Esophagus muscularis mucosa (tissue), 4 donors: ENCODE data around the gene PRSS1. TPM values are rescaled to one million over a fixed set of nuclear protein-coding genes. Genes with fewer than 3 reads are reported as not detected.

Experiments
- DNase-seq: peaks from one replicate; pipeline ENCODE4 v3.0.0-alpha.2; 2017; ENCODE audit errors: extremely low spot score
- H3K27ac ChIP-seq, 4 donors: fragments of 200-600 bp; sonication (generic); replicated peaks in 1 of 4; 1 replicate in 3 of 4; 2 replicates in 1 of 4; pipeline ENCODE4 v1.5.1; 2016 to 2019; ENCODE audit warnings: mild to moderate bottlenecking in 1 of 4
- H3K27me3 ChIP-seq, 4 donors: fragments of 200-600 bp; sonication (generic); one replicate each; pipeline versions ENCODE4 v1.5.1 to v1.6.0; 2016 to 2019
- H3K36me3 ChIP-seq, 4 donors: fragments of 200-600 bp; sonication (generic); one replicate each; pipeline ENCODE4 v1.5.1; 2016 to 2019
- H3K4me1 ChIP-seq, 4 donors: fragments of 200-600 bp; sonication (generic); one replicate each; pipeline ENCODE4 v1.5.1; 2016 to 2019
- H3K4me3 ChIP-seq, 4 donors: fragments of 200-600 bp; sonication (generic); 1 replicate in 2 of 4; 2 replicates in 2 of 4; pipeline ENCODE4 v1.5.1; 2016 to 2019; ENCODE audit warnings: mild to moderate bottlenecking in 4 of 4, moderate library complexity in 1 of 4
- H3K9me3 ChIP-seq, 4 donors: fragments of 200-600 bp; sonication (generic); 1 replicate in 3 of 4; 2 replicates in 1 of 4; pipeline ENCODE4 v1.5.1; 2016 to 2019
- EP300 ChIP-seq: sonication (generic); formaldehyde crosslinking; IDR thresholded peaks from one replicate; pipeline ENCODE4 v1.6.1; 2017; ENCODE audit warnings: antibody characterized with exemption
- POLR2A ChIP-seq: fragments of 450-650 bp; IDR thresholded peaks from one replicate; pipeline ENCODE4 v1.6.1; 2017; ENCODE audit warnings: antibody characterized with exemption, moderate library complexity, mild to moderate bottlenecking, low read depth
- POLR2AphosphoS5 ChIP-seq, 2 donors: sonication (generic); formaldehyde crosslinking; IDR thresholded peaks; one replicate each; pipeline ENCODE4 v1.6.1; 2017; ENCODE audit warnings: antibody characterized with exemption in 2 of 2
- WGBS: methylation state at CpG from one replicate; pipeline ENCODE4 v1.1.5; 2018; 5-methylcytosine and 5-hydroxymethylcytosine counted together
- intact Hi-C: fragments of 100-400 bp; cut with DNase I; formaldehyde crosslinking; loops from one replicate; pipeline ENCODE4 v1.15.1; 2023
- total RNA-seq, 4 donors: library from RNA; depleted of rRNA; stranded (reverse); fragments of >200 nt; gene quantifications; one replicate each; pipeline versions ENCODE4 v1.1.0 to v1.2.1, GENCODE V29; 2016
- TF ChIP-seq, protein P1 (sequence below), 3 experiments: fragments of 200-600 bp in 2 of 3; fragments of 450-650 bp in 1 of 3; sonication (generic) in 2 of 3; IDR thresholded peaks; one replicate each; pipeline ENCODE4 v1.5.1; 2017 to 2019; ENCODE audit warnings: antibody characterized with exemption in 3 of 3, mild to moderate bottlenecking in 2 of 3, moderate library complexity in 1 of 3

PRSS1 gene
- total RNA-seq, 4 donors from 2014 or later = not detected

DNA sequence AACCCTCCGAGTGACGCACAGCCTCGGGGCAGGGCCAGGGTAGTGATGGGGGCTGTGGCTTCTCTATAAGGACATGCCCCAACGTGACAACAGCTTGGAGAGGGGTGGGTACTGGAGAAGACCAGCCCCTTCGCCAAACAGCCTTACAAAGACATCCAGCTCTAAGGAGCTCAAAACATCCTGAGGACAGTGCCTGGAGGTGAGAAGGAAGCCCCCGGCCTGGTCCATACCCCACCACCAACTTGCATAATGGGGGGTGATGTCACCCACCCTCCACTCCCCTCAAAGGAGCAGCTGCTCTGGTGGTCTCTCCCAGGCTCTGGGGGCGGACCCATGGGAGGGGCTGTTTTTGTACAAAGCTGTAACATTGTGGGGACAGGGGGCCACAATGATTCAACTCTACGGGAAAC, 36.6 kb downstream of the PRSS1 start:
- no peak for DNase-seq
- H3K36me3 ChIP-seq = no peaks in the 10 kb centered on the region
- intact Hi-C loops = loop anchor here (10.0 kb wide), 1 partner anchor 251 kb away; no protein-coding TSS in a partner anchor
- peaks cover 0 to 17% (median 0%) of the 10 kb centered on the region in 4 donors for H3K27me3 ChIP-seq
- H3K4me1 ChIP-seq = peaks cover 0 to 7% (median 4%) of the 10 kb centered on the region in 4 donors
- TF ChIP-seq POLR2AphosphoS5 (IDR thresholded peaks at IDR 0.05) (no peak), POLR2A (no peak), EP300 (no peak)
- H3K27ac ChIP-seq = no peak overlapping the region
- WGBS = 84% methylated on average over 8 of the region's 8 CpGs
- no peaks in the 10 kb centered on the region for H3K9me3 ChIP-seq
- no peak overlapping the region for H3K4me3 ChIP-seq

DNA sequence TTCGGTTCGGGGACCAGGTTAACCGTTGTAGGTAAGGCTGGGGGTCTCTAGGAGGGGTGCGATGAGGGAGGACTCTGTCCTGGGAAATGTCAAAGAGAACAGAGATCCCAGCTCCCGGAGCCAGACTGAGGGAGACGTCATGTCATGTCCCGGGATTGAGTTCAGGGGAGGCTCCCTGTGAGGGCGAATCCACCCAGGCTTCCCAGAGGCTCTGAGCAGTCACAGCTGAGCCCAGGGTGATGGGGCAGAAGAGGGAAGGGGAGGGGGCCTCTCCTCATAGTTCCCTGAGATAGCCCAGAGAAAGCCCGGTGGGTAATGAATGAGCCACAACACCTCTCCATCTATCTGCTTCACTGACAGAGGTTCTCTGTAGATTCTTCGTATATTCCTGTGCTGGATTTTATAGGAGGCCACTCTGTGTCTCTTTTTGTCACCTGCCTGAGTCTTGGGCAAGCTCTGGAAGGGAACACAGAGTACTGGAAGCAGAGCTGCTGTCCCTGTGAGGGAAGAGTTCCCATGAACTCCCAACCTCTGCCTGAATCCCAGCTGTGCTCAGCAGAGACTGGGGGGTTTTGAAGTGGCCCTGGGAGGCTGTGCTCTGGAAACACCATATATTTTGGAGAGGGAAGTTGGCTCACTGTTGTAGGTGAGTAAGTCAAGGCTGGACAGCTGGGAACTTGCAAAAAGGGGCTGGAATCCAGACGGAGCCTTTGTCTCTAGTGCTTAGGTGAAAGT, 37.9 kb downstream of the PRSS1 start:
- TF ChIP-seq, protein P1, sequence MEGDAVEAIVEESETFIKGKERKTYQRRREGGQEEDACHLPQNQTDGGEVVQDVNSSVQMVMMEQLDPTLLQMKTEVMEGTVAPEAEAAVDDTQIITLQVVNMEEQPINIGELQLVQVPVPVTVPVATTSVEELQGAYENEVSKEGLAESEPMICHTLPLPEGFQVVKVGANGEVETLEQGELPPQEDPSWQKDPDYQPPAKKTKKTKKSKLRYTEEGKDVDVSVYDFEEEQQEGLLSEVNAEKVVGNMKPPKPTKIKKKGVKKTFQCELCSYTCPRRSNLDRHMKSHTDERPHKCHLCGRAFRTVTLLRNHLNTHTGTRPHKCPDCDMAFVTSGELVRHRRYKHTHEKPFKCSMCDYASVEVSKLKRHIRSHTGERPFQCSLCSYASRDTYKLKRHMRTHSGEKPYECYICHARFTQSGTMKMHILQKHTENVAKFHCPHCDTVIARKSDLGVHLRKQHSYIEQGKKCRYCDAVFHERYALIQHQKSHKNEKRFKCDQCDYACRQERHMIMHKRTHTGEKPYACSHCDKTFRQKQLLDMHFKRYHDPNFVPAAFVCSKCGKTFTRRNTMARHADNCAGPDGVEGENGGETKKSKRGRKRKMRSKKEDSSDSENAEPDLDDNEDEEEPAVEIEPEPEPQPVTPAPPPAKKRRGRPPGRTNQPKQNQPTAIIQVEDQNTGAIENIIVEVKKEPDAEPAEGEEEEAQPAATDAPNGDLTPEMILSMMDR (IDR thresholded peaks at IDR 0.05) = no peak
- no peak for TF ChIP-seq EP300
- TF ChIP-seq POLR2A = no peak
- TF ChIP-seq POLR2AphosphoS5 (IDR thresholded peaks at IDR 0.05) = no peak
- Histone ChIP-seq H3K27me3 (peaks cover 0 to 25% (median 0%) of the 10 kb centered on the region in 4 donors), H3K4me1 (peaks cover 0 to 7% (median 4%) of the 10 kb centered on the region in 4 donors), H3K36me3 (no peaks in the 10 kb centered on the region), H3K9me3 (no peaks in the 10 kb centered on the region), H3K27ac (no peak overlapping the region), H3K4me3 (no peak overlapping the region)
- no peak for DNase-seq
- WGBS = 74% methylated on average over 8 of the region's 11 CpGs
- intact Hi-C loops = loop anchor here (10.0 kb wide), 1 partner anchor 252 kb away; no protein-coding TSS in a partner anchor

DNA sequence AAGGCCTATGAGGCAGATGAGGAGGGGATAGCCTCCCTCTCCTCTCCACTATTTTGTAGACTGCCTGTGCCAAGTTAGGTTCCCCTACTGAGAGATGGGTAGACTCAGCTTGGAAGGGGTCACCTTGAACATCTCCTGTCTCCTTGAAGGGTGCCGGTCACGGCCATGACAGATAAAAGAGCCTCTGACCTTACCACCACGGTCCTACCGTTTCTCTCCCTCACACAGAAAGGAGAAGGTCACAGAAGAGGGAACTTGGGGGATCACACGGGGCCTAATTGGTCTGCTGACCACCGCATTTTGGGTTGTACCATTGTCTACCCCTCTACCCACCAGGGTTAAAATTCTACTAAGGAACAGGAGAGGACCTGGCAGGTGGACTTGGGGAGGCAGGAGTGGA, 38.5 kb downstream of the PRSS1 start:
- Histone ChIP-seq H3K36me3 (no peaks in the 10 kb centered on the region), H3K27me3 (peaks cover 0 to 24% (median 0%) of the 10 kb centered on the region in 4 donors), H3K9me3 (no peaks in the 10 kb centered on the region), H3K27ac (no peak overlapping the region), H3K4me1 (peaks cover 0 to 6% (median 4%) of the 10 kb centered on the region in 4 donors), H3K4me3 (no peak overlapping the region)
- intact Hi-C loops = loop anchor here (10.0 kb wide), 1 partner anchor 253 kb away; no protein-coding TSS in a partner anchor
- no peak for DNase-seq
- no peak for TF ChIP-seq EP300
- no peak for TF ChIP-seq POLR2AphosphoS5 (IDR thresholded peaks at IDR 0.05)
- TF ChIP-seq, protein P1 (IDR thresholded peaks at IDR 0.05) = no peak
- TF ChIP-seq POLR2A = no peak
- WGBS = 89% methylated on average over 6 of the region's 6 CpGs

DNA sequence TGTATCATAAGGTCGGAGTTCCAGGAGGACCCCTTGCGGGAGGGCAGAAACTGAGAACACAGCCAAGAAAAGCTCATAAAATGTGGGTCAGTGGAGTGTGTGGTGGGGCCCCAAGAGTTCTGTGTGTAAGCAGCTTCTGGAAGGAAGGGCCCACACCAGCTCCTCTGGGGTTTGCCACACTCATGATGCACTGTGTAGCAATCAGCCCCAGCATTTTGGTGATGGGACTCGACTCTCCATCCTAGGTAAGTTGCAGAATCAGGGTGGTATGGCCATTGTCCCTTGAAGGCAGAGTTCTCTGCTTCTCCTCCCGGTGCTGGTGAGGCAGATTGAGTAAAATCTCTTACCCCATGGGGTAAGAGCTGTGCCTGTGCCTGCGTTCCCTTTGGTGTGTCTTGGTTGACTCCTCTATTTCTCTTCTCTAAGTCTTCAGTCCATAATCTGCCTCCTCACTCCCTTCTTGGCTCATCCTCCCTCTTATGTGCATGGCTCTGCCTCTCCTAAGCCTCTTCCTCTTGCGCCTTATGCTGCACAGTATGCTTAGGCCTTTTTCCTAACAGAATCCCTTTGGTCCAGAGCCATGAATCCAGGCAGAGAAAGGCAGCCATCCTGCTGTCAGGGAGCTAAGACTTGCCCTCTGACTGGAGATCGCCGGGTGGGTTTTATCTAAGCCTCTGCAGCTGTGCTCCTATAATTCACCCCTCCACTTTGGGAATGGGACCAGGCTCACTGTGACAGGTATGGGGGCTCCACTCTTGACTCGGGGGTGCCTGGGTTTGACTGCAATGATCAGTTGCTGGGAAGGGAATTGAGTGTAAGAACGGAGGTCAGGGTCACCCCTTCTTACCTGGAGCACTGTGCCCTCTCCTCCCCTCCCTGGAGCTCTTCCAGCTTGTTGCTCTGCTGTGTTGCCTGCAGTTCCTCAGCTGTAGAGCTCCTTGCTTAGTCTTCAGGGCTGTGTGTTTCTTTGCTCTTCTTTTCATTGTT, 39.3 kb downstream of the PRSS1 start:
- TF ChIP-seq POLR2A = no peak
- TF ChIP-seq, protein P1 (IDR thresholded peaks at IDR 0.05) = no peak
- TF ChIP-seq EP300 = no peak
- no peak for TF ChIP-seq POLR2AphosphoS5 (IDR thresholded peaks at IDR 0.05)
- no peaks in the 10 kb centered on the region for H3K9me3 ChIP-seq
- WGBS = 84% methylated on average over 10 of the region's 10 CpGs
- peaks cover 0 to 32% (median 0%) of the 10 kb centered on the region in 4 donors for H3K27me3 ChIP-seq
- intact Hi-C loops = loop anchor here (10.0 kb wide), 1 partner anchor 254 kb away; no protein-coding TSS in a partner anchor
- H3K4me1 ChIP-seq = no peaks in the 10 kb centered on the region
- no peak overlapping the region for H3K4me3 ChIP-seq
- no peak for DNase-seq
- H3K36me3 ChIP-seq = no peaks in the 10 kb centered on the region
- H3K27ac ChIP-seq = no peak overlapping the region

DNA sequence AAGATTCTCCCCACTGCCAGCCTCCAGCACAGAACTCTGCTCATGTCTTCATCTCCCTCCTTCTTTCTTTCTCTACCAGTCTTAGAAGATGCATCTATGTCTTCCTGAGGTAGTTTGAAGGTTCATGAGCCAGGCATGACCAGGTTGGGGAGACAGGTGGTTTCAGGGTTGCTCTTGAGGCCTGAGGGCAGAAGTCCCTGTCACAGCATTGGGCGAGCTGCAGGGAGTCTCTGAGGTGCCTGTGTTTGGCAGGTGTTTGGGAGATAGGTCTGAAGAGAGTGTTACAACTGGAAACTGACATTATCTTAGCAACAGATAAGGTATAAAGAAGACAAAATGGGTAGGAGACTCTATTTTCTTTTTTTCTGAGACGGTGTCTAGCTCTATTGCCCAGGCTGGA, 40.2 kb downstream of the PRSS1 start:
- WGBS = 88% methylated on average over 2 of the region's 2 CpGs
- Histone ChIP-seq H3K9me3 (no peaks in the 10 kb centered on the region), H3K36me3 (no peaks in the 10 kb centered on the region), H3K27me3 (peaks cover 0 to 38% (median 0%) of the 10 kb centered on the region in 4 donors), H3K4me3 (no peak overlapping the region), H3K27ac (no peak overlapping the region), H3K4me1 (no peaks in the 10 kb centered on the region)
- no peak for TF ChIP-seq EP300
- TF ChIP-seq POLR2A = no peak
- no peak for TF ChIP-seq POLR2AphosphoS5 (IDR thresholded peaks at IDR 0.05)
- TF ChIP-seq, protein P1 (IDR thresholded peaks at IDR 0.05) = no peak
- intact Hi-C loops = loop anchor here (10.0 kb wide), 1 partner anchor 255 kb away; no protein-coding TSS in a partner anchor
- no peak for DNase-seq
